B cell (primary cell): ENCODE results near the gene LAMTOR5. TPM values are rescaled to one million over a fixed set of nuclear protein-coding genes. Genes with fewer than 3 reads are reported as not detected.

ENCODE experiments used
- ATAC-seq: fragments of 200-7000 bp; cut with Tn5 transposase; one replicate; pipeline ENCODE4 v1.10.0; 2021; ENCODE audit warnings: low read depth, mild to moderate bottlenecking, moderate number of reproducible peaks, moderate library complexity
- CTCF ChIA-PET: fragments of 350-600 bp; sonication (Branson Sonifier 250); formaldehyde crosslinking; loops from one replicate; lab custom pipeline; 2021; ENCODE audit warnings: antibody characterized with exemption, inconsistent platforms; lab: Charles Lee
- POLR2A ChIA-PET: fragments of 350-600 bp; sonication (Branson Sonifier 250); formaldehyde crosslinking; loops from one replicate; lab custom pipeline; 2021; ENCODE audit warnings: antibody characterized with exemption; lab: Charles Lee
- DNase-seq: peaks from one replicate; pipeline ENCODE4 v3.0.0; 2013
- H2AFZ ChIP-seq: 2 replicates; pipeline ENCODE4 v1.6.1; 2012; ENCODE audit warnings: mild to moderate bottlenecking, low read depth, low read length; ENCODE audit not compliant: insufficient read depth, poor library complexity, severe bottlenecking
- H3K27ac ChIP-seq, 2 donors: 1 replicate in 1 of 2; 2 replicates in 1 of 2; pipeline ENCODE4 v1.5.1; 2012 to 2013; ENCODE audit warnings: low read length in 2 of 2, mild to moderate bottlenecking in 2 of 2, moderate library complexity in 1 of 2
- H3K27me3 ChIP-seq, 4 experiments: fragments of 200-600 bp in 1 of 4; sonication (generic) in 1 of 4; replicated peaks in 1 of 4; 1 replicate in 2 of 4; 2 replicates in 2 of 4; pipeline versions ENCODE4 v1.6.1 to v1.7.0; 2013 to 2016; ENCODE audit warnings: low read length in 3 of 4, mild to moderate bottlenecking in 2 of 4, mixed read lengths in 1 of 4, moderate library complexity in 1 of 4; ENCODE audit not compliant: insufficient read depth in 4 of 4, control insufficient read depth in 3 of 4; ENCODE audit errors: control extremely low read depth in 1 of 4
- H3K36me3 ChIP-seq, 2 experiments: replicated peaks in 1 of 2; 1 replicate in 1 of 2; 2 replicates in 1 of 2; pipeline versions ENCODE4 v1.6.1 to v1.7.1; 2013; ENCODE audit warnings: low read length in 1 of 2; ENCODE audit not compliant: insufficient read depth in 2 of 2, control insufficient read depth in 1 of 2; ENCODE audit errors: control extremely low read depth in 1 of 2, extremely low read depth in 1 of 2
- H3K4me1 ChIP-seq, 2 donors: fragments of 200-600 bp in 1 of 2; sonication (generic) in 1 of 2; 1 replicate in 1 of 2; 2 replicates in 1 of 2; pipeline versions ENCODE4 v1.5.1 to v1.6.1; 2013 to 2017; ENCODE audit warnings: low read length in 2 of 2; ENCODE audit not compliant: control insufficient read depth in 2 of 2, insufficient read depth in 2 of 2
- H3K4me2 ChIP-seq: replicated peaks from 2 replicates; pipeline ENCODE3; 2012; ENCODE audit warnings: mild to moderate bottlenecking, low read depth, low read length; ENCODE audit not compliant: poor library complexity, severe bottlenecking
- H3K4me3 ChIP-seq, 5 experiments: fragments of 200-600 bp in 1 of 5; sonication (generic) in 1 of 5; 1 replicate in 3 of 5; 2 replicates in 2 of 5; pipeline versions ENCODE4 v1.5.1 to v1.7.0; 2011 to 2016; ENCODE audit warnings: low read length in 4 of 5, mild to moderate bottlenecking in 4 of 5, low read depth in 2 of 5, control low read depth in 1 of 5, moderate library complexity in 1 of 5; ENCODE audit not compliant: insufficient read depth in 1 of 5; ENCODE audit errors: control extremely low read depth in 1 of 5, extremely low read depth in 1 of 5
- H3K79me2 ChIP-seq: fragments of 200-600 bp; sonication (generic); one replicate; pipeline ENCODE4 v1.6.0; 2016; ENCODE audit warnings: low read length; ENCODE audit not compliant: control insufficient read depth, insufficient read depth
- H3K9ac ChIP-seq: fragments of 200-600 bp; sonication (generic); 2 replicates; pipeline ENCODE4 v1.6.1; 2017; ENCODE audit warnings: mild to moderate bottlenecking, low read length, moderate library complexity
- H3K9me3 ChIP-seq, 3 donors: one replicate each; pipeline versions ENCODE4 v1.6.1 to v1.7.1; 2013; ENCODE audit warnings: low read length in 2 of 3; ENCODE audit not compliant: control insufficient read depth in 2 of 3, insufficient read depth in 1 of 3; ENCODE audit errors: control extremely low read depth in 1 of 3
- H4K20me1 ChIP-seq: 2 replicates; pipeline ENCODE4 v1.6.0; 2012; ENCODE audit warnings: mild to moderate bottlenecking, low read length; ENCODE audit not compliant: insufficient read depth, control insufficient read depth, poor library complexity, severe bottlenecking
- H3K27ac Mint-ChIP-seq: one replicate; pipeline ENCODE4 v1.8.0; 2021; ENCODE audit warnings: mixed read lengths
- H3K27me3 Mint-ChIP-seq: one replicate; pipeline ENCODE4 v1.8.0; 2021; ENCODE audit warnings: mixed read lengths
- H3K4me1 Mint-ChIP-seq: one replicate; pipeline ENCODE4 v1.8.0; 2021; ENCODE audit warnings: mixed read lengths
- H3K4me3 Mint-ChIP-seq: one replicate; pipeline ENCODE4 v1.8.0; 2021; ENCODE audit warnings: mixed read lengths
- H3K9me3 Mint-ChIP-seq: one replicate; pipeline ENCODE4 v1.8.0; 2022; ENCODE audit warnings: mixed read lengths; ENCODE audit not compliant: insufficient read depth
- CTCF ChIP-seq: fragments of 200-600 bp; IDR thresholded peaks from one replicate; pipeline ENCODE4 v1.8.0; 2022; ENCODE audit warnings: antibody characterized with exemption, mild to moderate bottlenecking
- EZH2 ChIP-seq: IDR thresholded peaks from 2 replicates; pipeline ENCODE4 v1.6.1; 2012; ENCODE audit warnings: borderline replicate concordance, low read depth, mild to moderate bottlenecking, moderate library complexity, low read length; ENCODE audit not compliant: insufficient read depth, poor library complexity, severe bottlenecking
- WGBS: methylation state at CpG from one replicate; pipeline ENCODE4 v1.1.5; 2013; ENCODE audit warnings: missing lambda C conversion rate; ENCODE audit not compliant: insufficient coverage; 5-methylcytosine and 5-hydroxymethylcytosine counted together
- intact Hi-C: fragments of 100-400 bp; cut with micrococcal nuclease; formaldehyde crosslinking; loops from one replicate; pipeline ENCODE4 v1.10.0; 2022
- polyA plus RNA-seq: library from polyadenylated mRNA; depleted of rRNA; stranded (reverse); fragments of >200 nt; gene quantifications from 2 replicates; pipeline ENCODE4 v1.2.3, GENCODE V29; 2012
- total RNA-seq, 2 donors: library from RNA; stranded (reverse); fragments of 120-200 nt in 1 of 2; gene quantifications; 1 replicate in 1 of 2; 2 replicates in 1 of 2; pipeline versions ENCODE4 v1.2.3 to v1.2.4, GENCODE V29; 2013 to 2022

Gene LAMTOR5
- total and polyA plus RNA-seq, 2 donors (not counting 1 experiment from before 2014, with no cell fraction given), result 145 to 253 TPM

- Histone ChIP-seq H4K20me1 (no peaks in the 10 kb centered on the region), H3K27ac (peak overlapping the region; percentile 87 to 98), H3K36me3 (no peaks in the 10 kb centered on the region), H3K9ac (peak overlapping the region; percentile 50), H3K4me1 (peaks cover 55 to 73% of the 10 kb centered on the region in 2 donors), H3K4me3 (peak overlapping the region in 3 of 5 experiments; percentile 5 to 43 (median 41)), H3K4me2 (peak overlapping the region; percentile 73), H2AFZ (no peak overlapping the region), H3K27me3 (no peaks in the 10 kb centered on the region), H3K9me3 (no peaks in the 10 kb centered on the region), H3K79me2 (no peaks in the 10 kb centered on the region)
- no CpG with 5 or more reads among the region's 1 CpG for WGBS
- Mint-ChIP-seq H3K4me3 (peak overlapping the region; percentile 78), H3K4me1 (peaks cover 72% of the 10 kb centered on the region), H3K27me3 (no peaks in the 10 kb centered on the region), H3K27ac (peak overlapping the region; percentile 90), H3K9me3 (no peaks in the 10 kb centered on the region)
- ChIA-PET CTCF (interaction anchor here (0.6 to 13.9 kb wide), 15 partner anchors 9 to 396 kb away, joined by 3 to 139 read pairs (median 5); partner anchors contain the start of genes LAMTOR5 and RBM15), POLR2A (interaction anchor here (0.8 to 3.9 kb wide), 5 partner anchors 8 to 47 kb away, joined by 3 to 84 read pairs (median 5); partner anchors contain the start of genes LAMTOR5 and RBM15)
- ATAC-seq, result peak; percentile 12
- TF ChIP-seq CTCF (no peak), EZH2 (no peak)
- intact Hi-C loops, result loop anchor here (1.0 to 10.0 kb wide), 5 partner anchors 22 to 489 kb away; partner anchors contain the start of genes CD53 and LAMTOR5
- DNase-seq, result no peak
These were observed 22.1 kb downstream of the LAMTOR5 start for GRCh38 chr1:110385369-110385768.
